ENCODE results near the gene IMMP2L. TPM values are rescaled to one million over a fixed set of nuclear protein-coding genes. Genes with fewer than 3 reads are reported as not detected.

Gene IMMP2L
- total RNA-seq, 2 experiments from 2014 or later, result 17.4 to 30.2 TPM

GRCh38 chr7:111184987-111185386 lies 377.3 kb downstream of the IMMP2L start:
- no peak for DNase-seq
- ChIA-PET CTCF (no interaction called here), POLR2A (no interaction called here)
- no peak for TF ChIP-seq CTCF (IDR thresholded peaks at IDR 0.05)
- peaks cover 2% of the 10 kb centered on the region for H3K9me3 Mint-ChIP-seq
- peaks cover 4% of the 10 kb centered on the region for H3K36me3 Mint-ChIP-seq (ENCODE audit: low read depth)
- H3K4me1 Mint-ChIP-seq (ENCODE audit: low read depth), result no peaks in the 10 kb centered on the region
- intact Hi-C loops (cut with micrococcal nuclease), result no loop called here
- H3K4me3 Mint-ChIP-seq, result no peak overlapping the region
- no peaks in the 10 kb centered on the region for H3K27me3 Mint-ChIP-seq
- no peak for ATAC-seq
- H3K27ac Mint-ChIP-seq, result no peak overlapping the region

- H3K27ac Mint-ChIP-seq, result no peak overlapping the region
- no peak for ATAC-seq
- H3K4me3 Mint-ChIP-seq, result no peak overlapping the region
- H3K27me3 Mint-ChIP-seq, result no peaks in the 10 kb centered on the region
- H3K36me3 Mint-ChIP-seq (ENCODE audit: low read depth), result peaks cover 7% of the 10 kb centered on the region
- H3K9me3 Mint-ChIP-seq, result peaks cover 2% of the 10 kb centered on the region
- TF ChIP-seq CTCF (IDR thresholded peaks at IDR 0.05), result no peak
- intact Hi-C loops (cut with micrococcal nuclease), result no loop called here
- no peak for DNase-seq
- ChIA-PET POLR2A (no interaction called here), CTCF (no interaction called here)
- H3K4me1 Mint-ChIP-seq (ENCODE audit: low read depth), result no peaks in the 10 kb centered on the region
Observed at GRCh38 chr7:111183321-111183720, 379.0 kb downstream of the IMMP2L start.

GRCh38 chr7:111180338-111180737 lies 382.0 kb downstream of the IMMP2L start:
- DNase-seq (no peak), ATAC-seq (no peak)
- no peaks in the 10 kb centered on the region for H3K27me3 Mint-ChIP-seq
- CTCF ChIA-PET, result no interaction called here
- no peak overlapping the region for H3K4me3 Mint-ChIP-seq
- H3K9me3 Mint-ChIP-seq, result no peaks in the 10 kb centered on the region
- no peak overlapping the region for H3K27ac Mint-ChIP-seq
- peaks cover 5% of the 10 kb centered on the region for H3K36me3 Mint-ChIP-seq (ENCODE audit: low read depth)
- intact Hi-C loops (cut with micrococcal nuclease), result no loop called here
- no peak for TF ChIP-seq CTCF (IDR thresholded peaks at IDR 0.05)
- POLR2A ChIA-PET, result no interaction called here
- H3K4me1 Mint-ChIP-seq (ENCODE audit: low read depth), result peaks cover 9% of the 10 kb centered on the region

GRCh38 chr7:111175908-111176441 lies 386.3 kb downstream of the IMMP2L start:
- ChIA-PET POLR2A (no interaction called here), CTCF (no interaction called here)
- no peaks in the 10 kb centered on the region for H3K9me3 Mint-ChIP-seq
- no peaks in the 10 kb centered on the region for H3K27me3 Mint-ChIP-seq
- no peak overlapping the region for H3K4me3 Mint-ChIP-seq
- no peak overlapping the region for H3K27ac Mint-ChIP-seq
- TF ChIP-seq CTCF (IDR thresholded peaks at IDR 0.05), result no peak
- DNase-seq, result no peak
- ATAC-seq, result no peak
- intact Hi-C loops (cut with micrococcal nuclease), result no loop called here
- peaks cover 12% of the 10 kb centered on the region for H3K4me1 Mint-ChIP-seq (ENCODE audit: low read depth)
- peaks cover 3% of the 10 kb centered on the region for H3K36me3 Mint-ChIP-seq (ENCODE audit: low read depth)

- no peak overlapping the region for H3K4me3 Mint-ChIP-seq
- peaks cover 12% of the 10 kb centered on the region for H3K4me1 Mint-ChIP-seq (ENCODE audit: low read depth)
- no peaks in the 10 kb centered on the region for H3K27me3 Mint-ChIP-seq
- H3K36me3 Mint-ChIP-seq (ENCODE audit: low read depth), result peaks cover 3% of the 10 kb centered on the region
- H3K9me3 Mint-ChIP-seq, result no peaks in the 10 kb centered on the region
- no peak for DNase-seq
- no peak for ATAC-seq
- no peak overlapping the region for H3K27ac Mint-ChIP-seq
- intact Hi-C loops (cut with micrococcal nuclease), result no loop called here
- TF ChIP-seq CTCF (IDR thresholded peaks at IDR 0.05), result no peak
- ChIA-PET POLR2A (no interaction called here), CTCF (no interaction called here)
Observed at GRCh38 chr7:111174510-111174909, 387.8 kb downstream of the IMMP2L start.

Data from activated CD8-positive, alpha-beta T cell treated with anti-CD3 and anti-CD28 coated beads for 36 hours (primary cell).